GM18907 (cell line): Measurements from ENCODE around the gene ANKS1A.

Experiments
- ATAC-seq: cut with Tn5 transposase; IDR thresholded peaks from one replicate; pipeline ENCODE4 v1.9.1; 2021; ENCODE audit warnings: mild to moderate bottlenecking, moderate library complexity; ENCODE audit not compliant: unreplicated experiment

Gene ANKS1A

GRCh38 chr6:35049156-35049735 is 160.2 kb downstream of the ANKS1A start:
- no peak for ATAC-seq

GRCh38 chr6:35049900-35050756 is 161.1 kb downstream of the ANKS1A start:
- no peak for ATAC-seq

GRCh38 chr6:35050757-35051330 is 161.8 kb downstream of the ANKS1A start:
- no peak for ATAC-seq

- ATAC-seq: no peak
These were observed 162.3 kb downstream of the ANKS1A start for GRCh38 chr6:35051396-35051795.

- ATAC-seq: no peak
These were observed 163.0 kb downstream of the ANKS1A start for GRCh38 chr6:35051997-35052583.

GRCh38 chr6:35052694-35053565 is 163.9 kb downstream of the ANKS1A start:
- no peak for ATAC-seq

- ATAC-seq: no peak
These were observed 164.6 kb downstream of the ANKS1A start for GRCh38 chr6:35053701-35054100.

GRCh38 chr6:35054106-35054742 is 165.2 kb downstream of the ANKS1A start:
- no peak for ATAC-seq

- ATAC-seq: no peak
These were observed 165.7 kb downstream of the ANKS1A start for GRCh38 chr6:35054743-35055130.

GRCh38 chr6:35055891-35056290 is 166.8 kb downstream of the ANKS1A start:
- ATAC-seq: no peak

- ATAC-seq: no peak
These were observed 167.9 kb downstream of the ANKS1A start for GRCh38 chr6:35056952-35057351.

- no peak for ATAC-seq
These were observed 168.6 kb downstream of the ANKS1A start for GRCh38 chr6:35057449-35058357.

- no peak for ATAC-seq
These were observed 169.3 kb downstream of the ANKS1A start for GRCh38 chr6:35058358-35058675.

- no peak for ATAC-seq
These were observed 169.9 kb downstream of the ANKS1A start for GRCh38 chr6:35058865-35059522.

- ATAC-seq: no peak
These were observed 170.7 kb downstream of the ANKS1A start for GRCh38 chr6:35059596-35060345.

- ATAC-seq: no peak
These were observed 172.1 kb downstream of the ANKS1A start for GRCh38 chr6:35061102-35061615.

GRCh38 chr6:35061651-35062410 is 172.8 kb downstream of the ANKS1A start:
- ATAC-seq: no peak
